Dedifferentiated amniotic fluid mesenchymal stem cell (primary cell): ENCODE results near the gene RNF17.
A peak's percentile ranks its signal among the peaks of the same experiment; 100 is the strongest.

Source experiments
- DNase-seq: peaks from one replicate; pipeline ENCODE4 v3.0.0-alpha.2; 2016; ENCODE audit errors: extremely low spot score

The RNF17 gene

DNA sequence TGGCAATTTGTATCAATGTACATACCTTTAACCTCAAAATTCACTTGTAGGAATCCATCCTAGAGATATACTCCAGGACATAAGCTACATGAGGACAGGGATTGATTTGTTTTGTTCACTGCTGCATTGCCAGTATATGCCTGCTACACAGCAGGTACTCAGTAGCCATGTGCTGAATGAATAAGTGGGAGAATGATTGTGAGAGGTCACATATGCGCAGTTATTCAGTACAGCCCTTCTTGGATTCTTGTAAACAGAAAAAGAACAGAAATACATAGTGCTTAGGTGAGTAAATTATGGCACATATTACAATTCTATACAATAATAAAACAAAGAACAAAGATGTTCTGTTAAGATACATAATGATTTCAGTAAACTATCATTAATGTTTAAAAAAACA lies 133.3 kb downstream of the RNF17 start:
- DNase-seq, result no peak

DNA sequence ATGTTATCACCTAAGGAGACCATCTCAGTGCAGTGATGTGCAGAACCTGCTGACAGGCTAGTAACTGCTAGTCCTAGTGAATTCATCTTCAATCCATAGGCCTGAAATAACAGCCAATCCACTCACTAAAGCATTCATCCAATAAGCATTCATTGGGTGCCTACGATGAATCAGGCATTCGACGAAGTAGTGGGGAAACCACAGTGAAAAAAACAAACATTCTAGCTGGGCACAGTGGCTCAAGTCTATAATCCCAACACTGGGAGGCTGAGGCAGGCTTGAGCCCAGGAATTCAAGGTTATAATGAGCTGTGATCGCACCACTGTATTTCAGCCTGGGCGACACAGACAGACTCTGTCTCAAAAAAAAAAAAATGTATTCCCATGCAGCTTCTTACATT lies 135.6 kb downstream of the RNF17 start:
- DNase-seq, result no peak

DNA sequence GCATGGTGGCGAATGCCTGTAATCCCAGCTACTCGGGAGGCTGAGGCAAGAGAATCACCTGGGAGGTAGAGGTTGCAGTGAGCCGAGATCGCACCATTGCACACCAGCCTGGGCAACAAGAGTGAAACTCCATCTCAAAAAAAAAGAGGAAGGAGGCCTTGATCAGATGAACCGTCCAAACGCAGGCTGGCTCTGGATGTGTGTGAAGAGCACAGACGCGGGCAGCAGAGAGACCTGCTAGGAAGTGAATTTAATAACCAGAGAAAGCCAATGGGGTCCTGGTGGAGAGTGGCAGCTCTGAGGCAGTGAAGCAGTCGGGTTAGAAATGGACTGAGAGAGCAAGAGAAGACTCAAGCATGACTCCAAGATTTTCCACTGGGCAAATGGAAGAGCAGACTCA lies 136.5 kb downstream of the RNF17 start:
- DNase-seq, result no peak

DNA sequence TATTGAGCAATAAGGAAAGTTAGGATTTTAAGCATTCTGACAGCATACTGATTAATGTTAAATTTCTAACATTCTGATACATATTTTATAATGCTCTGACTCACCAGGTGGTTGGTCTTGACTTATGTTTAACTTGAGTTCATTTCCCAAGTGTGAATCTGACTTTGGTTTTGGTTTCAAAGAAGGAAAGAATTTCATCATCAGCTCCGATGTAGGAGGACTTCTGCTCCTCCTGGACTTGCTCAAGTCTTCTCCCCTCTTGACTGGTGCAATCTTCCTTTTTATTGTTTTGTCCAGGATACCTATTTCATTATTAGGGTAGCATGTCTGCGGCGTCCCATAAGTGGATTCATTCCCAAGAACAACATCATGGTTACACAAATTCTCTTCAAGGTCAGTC lies 141.3 kb downstream of the RNF17 start:
- no peak for DNase-seq

DNA sequence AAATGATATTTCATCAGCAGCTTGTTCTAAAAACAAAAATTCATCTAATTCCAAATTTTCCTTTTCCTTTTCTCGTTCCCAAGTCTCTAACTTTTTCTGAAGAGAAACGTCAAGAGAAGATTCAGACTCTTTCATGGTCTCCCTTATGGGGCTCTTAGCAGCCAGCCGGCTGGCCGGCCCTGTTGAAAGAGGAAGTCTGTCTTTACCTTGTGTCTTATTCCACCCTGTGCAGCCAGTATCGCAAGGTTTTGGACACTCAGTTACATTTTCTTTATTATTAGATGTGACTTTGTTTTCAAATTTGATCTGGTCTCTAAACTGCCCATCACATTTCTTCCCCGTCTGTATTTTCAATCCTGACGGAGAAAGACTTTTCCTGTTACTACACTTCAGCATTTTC lies 142.3 kb downstream of the RNF17 start:
- DNase-seq, result no peak

DNA sequence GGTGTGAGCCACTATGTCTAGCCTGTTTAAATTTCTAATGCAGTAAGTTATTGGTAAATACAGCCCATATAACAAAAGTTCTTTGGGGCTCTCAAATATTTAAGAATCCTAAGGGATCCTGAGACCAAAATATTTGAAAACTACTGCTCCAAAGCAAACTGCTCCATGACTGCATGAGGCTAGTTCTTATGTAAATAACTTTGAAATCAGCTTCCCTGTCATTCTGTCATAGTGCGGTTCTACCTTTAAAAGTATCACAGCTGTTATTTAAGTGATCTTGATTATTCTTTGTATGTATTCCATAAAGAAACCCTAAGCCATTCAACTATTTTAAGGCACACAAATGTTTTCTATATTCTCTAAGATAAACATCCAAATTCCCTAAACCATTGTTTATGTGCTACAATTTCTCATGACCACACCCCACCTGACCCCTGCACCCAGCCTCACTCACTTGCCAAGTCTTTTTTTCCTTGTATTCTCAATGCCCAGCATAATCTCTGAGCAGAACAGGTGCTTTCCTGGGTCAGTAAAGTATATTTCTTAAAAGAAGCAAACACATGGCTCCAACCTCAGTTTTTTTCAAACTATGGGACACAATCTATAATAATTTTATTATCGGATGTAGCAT lies 146.6 kb downstream of the RNF17 start:
- DNase-seq, result no peak

DNA sequence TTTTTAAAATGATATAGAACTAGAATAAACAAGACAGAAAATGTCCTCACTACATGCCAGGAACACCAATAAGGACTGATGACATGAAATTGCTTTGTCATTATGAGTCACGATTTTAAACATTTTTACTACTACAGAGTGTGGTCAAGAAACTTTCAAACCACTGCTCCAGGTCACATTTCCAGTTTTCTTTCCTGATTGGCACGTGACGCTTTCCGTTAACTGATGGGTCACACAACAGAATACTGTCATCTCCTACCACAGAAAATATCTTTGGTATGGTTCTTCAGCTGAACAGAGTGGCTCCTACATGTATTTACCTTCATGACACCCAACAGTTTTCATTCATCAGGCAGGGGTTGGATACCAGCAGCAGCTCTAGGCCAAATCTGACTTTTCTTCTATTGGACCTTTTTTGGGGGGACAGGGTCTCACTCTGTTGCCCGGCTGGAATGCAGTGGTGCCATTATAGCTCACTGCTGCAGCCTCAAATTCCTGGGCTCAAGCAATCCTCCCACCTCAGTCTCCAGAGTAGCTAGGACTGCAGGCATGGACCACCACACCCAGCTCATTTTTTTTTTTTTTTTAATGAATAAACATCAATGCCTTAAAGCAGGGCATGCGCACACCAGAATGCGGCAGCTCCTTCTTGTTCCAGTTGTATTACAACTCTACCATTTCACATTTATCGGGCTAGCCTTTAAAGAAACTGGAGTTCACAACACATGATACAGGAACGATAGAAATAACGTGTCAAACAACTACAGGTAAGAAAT lies 147.4 kb downstream of the RNF17 start:
- peak; percentile 49 for DNase-seq

DNA sequence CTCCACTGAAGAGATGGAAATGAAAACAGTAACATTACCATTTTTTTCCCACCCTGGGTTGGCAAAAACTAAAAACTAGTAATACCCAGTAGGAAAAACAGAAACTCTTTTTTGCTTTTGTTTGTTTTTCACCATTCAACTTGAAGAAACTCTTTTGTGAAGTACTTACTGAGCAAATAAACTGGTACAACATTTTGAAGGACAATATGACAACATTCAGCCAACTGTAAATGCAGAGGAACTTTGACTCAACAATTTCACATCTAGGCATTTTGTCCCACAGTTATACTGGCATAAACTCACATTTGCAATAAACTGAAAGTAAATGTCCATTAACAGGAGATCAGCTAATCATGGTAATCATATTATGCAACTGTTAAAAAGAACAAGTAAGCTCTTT lies 152.5 kb downstream of the RNF17 start:
- DNase-seq, result no peak

DNA sequence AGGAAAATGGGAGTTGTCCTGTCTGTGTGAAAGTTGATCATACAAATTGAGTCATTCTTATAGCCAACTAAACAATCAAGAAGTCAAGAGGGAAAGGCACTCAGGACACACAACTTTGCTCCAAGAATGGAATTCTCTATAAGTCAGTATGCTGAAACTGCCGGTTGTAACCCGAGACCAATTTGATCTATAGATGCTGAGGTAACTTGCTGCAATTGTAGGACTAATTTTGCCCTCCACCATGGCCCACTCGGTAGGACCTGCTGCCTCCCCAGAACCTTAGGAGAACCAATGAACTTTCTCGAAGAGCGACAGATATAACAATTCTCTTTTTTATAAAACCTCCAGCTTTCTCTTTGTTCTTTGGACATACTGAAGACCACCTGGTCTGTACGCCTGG lies 157.0 kb downstream of the RNF17 start:
- DNase-seq, result no peak

DNA sequence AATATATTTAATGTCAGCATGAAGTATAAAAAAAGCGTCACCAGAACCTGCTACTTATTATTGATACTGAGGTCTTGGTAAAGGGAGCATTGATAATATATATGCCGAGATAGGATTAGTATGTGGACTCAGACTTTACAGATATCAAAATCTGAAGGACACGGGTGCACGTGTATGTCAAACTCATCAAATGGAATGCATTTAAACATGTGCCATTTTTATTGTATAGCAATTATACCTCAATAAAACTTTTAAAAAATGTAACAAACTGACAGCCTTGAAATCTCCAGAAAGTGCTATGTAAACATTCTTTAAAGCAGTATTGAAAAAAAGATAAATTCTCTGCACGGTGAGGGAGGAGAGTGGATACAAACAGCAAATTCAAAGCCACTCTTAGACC lies 157.9 kb downstream of the RNF17 start:
- no peak for DNase-seq

DNA sequence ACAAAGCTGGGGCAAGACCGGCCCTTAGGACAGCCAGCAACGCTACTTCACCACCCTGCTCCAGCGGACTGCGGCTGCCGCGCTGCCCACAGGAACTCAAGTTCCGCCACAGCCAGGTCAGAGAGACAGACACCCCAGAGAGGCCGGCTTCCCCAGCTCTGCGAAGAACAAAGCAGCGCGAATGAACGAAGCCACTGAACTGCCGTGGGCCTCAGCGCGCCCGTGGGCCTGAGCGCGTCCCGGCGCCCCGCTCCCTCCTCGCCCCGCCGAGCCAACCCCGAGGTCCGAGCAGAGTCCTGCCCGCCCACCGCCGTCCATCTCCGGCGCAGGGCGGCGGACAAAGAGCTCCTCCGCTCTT lies 158.4 kb downstream of the RNF17 start:
- DNase-seq, result peak; percentile 32

DNA sequence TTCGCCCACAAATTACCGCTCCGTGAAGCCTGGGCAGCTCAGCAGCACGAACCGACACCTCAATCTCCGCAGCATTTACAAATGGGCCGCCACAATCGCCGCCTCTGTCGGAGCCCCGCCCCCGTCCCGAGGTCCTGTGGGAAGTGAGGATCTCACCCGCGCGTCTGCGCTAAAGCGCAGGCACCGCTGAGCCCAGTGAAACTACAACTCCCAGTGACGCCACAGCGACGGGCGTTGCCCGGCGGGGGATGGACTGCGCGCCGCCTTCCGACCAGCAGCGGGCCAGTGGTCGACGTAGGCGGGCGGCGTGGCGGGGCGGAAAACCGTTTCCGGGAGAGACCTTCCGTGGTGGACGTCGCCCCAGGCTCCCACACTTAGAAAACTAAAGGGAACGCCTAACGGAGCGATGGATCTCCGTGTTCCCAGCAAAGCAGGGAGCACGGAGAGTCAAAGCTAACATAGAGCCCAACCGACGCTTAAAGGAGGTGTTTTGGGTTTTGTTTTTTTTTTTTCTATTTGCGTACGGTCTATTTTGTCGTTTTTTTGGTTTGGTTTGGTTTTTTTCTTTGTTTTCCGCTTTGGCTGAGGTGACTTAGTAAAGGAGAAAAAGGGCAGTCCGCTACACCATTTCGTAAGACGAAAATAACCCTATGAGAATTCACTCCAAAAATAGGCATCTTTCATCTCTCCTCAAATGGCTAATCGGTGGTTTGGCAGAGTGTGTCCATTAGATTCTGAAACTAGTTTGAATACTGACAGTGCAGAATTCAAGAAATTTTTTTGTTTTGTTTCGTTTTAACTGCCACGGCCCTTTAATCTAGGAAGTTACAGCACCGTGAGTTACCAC lies 159.0 kb downstream of the RNF17 start:
- peak; percentile 95 for DNase-seq

DNA sequence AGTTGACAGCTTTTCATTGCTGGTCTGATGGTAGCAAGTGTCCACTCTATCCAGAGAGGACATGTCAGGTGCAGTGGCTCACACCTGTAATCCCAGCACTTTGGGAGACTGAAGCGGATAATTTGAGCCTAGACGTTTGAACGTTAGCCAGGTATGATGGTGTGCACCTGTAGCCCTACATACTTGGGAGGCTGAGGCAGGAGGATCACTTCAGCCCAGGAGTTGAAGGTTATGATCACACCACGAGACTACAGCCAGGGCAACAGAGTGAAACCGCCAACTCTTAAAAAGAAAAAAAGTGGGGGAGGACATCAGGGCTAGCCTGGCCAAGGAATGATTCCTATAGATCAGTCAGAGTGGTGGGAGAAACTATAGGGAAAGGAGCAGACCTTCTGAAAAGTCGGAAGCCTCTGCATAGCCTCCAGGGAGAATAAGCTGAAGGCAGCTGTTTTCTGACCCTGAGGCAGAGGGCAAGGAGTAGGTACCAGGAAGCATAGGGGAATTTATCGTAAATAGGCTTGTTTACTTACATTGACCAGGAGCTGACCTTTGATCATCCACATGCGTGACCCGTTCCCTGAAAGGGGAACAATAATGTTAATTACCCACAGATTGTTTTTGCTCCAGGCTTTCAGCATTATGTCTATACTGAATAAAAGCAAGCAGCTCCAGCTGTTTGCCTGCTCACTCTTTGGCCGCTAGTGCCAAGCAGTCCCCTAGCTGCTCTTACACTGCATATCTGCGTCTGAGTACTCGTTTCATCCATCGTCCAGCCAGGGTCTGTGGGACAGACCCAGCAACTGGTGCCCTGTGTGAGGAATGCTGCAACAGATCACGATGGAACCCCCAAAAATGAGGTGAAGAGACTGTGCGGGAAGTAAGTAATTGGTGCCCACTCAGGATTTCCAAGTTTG lies 161.6 kb downstream of the RNF17 start:
- no peak for DNase-seq

DNA sequence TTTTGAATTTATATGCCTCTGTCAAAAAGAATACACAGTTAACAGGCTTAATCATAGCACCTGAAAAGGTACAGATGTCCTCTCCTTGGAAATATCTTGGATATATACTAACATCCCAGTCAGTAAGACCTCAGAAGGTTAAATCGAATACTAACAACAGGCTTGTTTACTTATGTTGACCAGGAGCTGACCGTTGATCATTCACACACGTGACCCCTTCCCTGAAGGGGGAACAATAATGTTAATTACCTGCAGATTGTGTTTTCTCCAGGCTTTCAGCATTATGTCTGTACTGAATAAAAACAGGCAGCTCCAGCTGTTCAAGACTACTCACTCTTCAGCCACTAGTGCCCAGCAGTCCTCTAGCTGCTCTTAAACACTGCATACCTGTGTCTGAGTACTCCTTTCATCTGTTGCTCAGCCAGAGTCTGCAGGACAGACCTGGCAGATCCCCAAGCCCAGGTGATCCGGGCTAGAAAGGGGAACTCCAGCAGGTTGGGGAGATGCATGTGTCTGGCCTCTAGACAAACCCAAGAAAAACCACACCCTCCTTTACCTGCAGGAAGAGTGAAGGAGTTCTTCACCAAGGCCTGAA lies 163.9 kb downstream of the RNF17 start:
- no peak for DNase-seq

DNA sequence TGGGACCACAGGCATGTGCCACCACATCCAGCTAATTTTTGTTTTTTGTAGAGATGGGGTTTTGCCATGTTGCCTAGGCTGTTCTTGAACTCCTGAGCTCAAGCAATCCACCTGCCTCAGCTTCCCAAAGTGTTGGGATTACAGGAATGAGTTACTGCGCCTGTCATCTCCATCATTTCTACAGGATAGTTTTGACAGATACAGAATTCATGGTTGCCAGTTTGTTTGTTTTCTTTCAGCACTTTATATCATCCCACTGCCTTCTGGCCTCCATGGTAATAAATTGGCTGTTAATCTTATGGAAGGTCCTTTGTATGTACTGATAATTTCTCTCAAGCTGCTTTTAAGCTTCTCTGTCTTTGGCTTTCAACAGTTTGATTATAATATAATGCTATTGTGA lies 165.2 kb downstream of the RNF17 start:
- no peak for DNase-seq
